ENCODE measurements around the gene GOLPH3. TPM values are rescaled to one million over a fixed set of nuclear protein-coding genes. Genes with fewer than 3 reads are reported as not detected.

The GOLPH3 gene
- total RNA-seq, 1 experiment from 2014 or later = 98.7 TPM

GRCh38 chr5:32132757-32133156 is 41.4 kb downstream of the GOLPH3 start:
- Mint-ChIP-seq H3K27me3 (ENCODE audit: low read depth) (no peaks in the 10 kb centered on the region), H3K27ac (peak overlapping the region in 1 of 3 experiments; percentile 32; a peak in 1 of 7 replicates), H3K4me3 (no peak overlapping the region), H3K9me3 (no peaks in the 10 kb centered on the region), H3K4me1 (peaks cover 8% of the 10 kb centered on the region in 2 experiments), H3K36me3 (ENCODE audit: insufficient read depth in 1 of 3, low read depth in 3 of 3) (peaks cover 9 to 31% (median 27%) of the 10 kb centered on the region in 3 experiments; a peak in 6 of 7 replicates)
- Histone ChIP-seq H2AFZ (ENCODE audit: low read length) (no peak overlapping the region), H2BK20ac (ENCODE audit: low read depth, low read length, poor library complexity, severe bottlenecking) (no peak overlapping the region), H3K14ac (ENCODE audit: insufficient read depth, low read length) (no peak overlapping the region), H2BK12ac (ENCODE audit: insufficient read length, low read depth, low read length) (no peak overlapping the region), H2BK15ac (ENCODE audit: low read depth, low read length) (no peak overlapping the region), H3K4me2 (ENCODE audit: insufficient read depth, insufficient read length, low read length) (no peak overlapping the region), H3K79me2 (ENCODE audit: insufficient read depth, low read length) (peaks cover 2% of the 10 kb centered on the region; the same call in 1 of the 2 replicates), H3K27ac (ENCODE audit: insufficient read length, low read depth, low read length) (no peak overlapping the region), H3K27me3 (ENCODE audit: insufficient read depth, low read length) (no peaks in the 10 kb centered on the region; the same call in 1 of the 2 replicates), H3K9me3 (ENCODE audit: control insufficient read depth, low read depth, low read length) (no peaks in the 10 kb centered on the region), H4K5ac (ENCODE audit: insufficient read length, low read depth, low read length) (no peak overlapping the region), H4K91ac (ENCODE audit: insufficient read length, low read depth, low read length) (no peak overlapping the region), H3K56ac (ENCODE audit: insufficient read length, low read depth, low read length) (no peak overlapping the region), H3K4ac (ENCODE audit: low read depth, low read length) (no peak overlapping the region), H3K23ac (ENCODE audit: insufficient read length, low read depth, low read length) (no peak overlapping the region), H2BK5ac (ENCODE audit: insufficient read length, low read length) (no peak overlapping the region), H3K79me1 (ENCODE audit: insufficient read depth, low read depth, low read length, poor library complexity, severe bottlenecking) (peaks cover under 1% of the 10 kb centered on the region), H3K23me2 (ENCODE audit: insufficient read length, low read depth, low read length, poor library complexity, severe bottlenecking) (no peaks in the 10 kb centered on the region), H3K9ac (ENCODE audit: extremely low read depth, insufficient read length, low read length) (no peak overlapping the region), H4K20me1 (ENCODE audit: control insufficient read depth, insufficient read depth, insufficient read length) (no peaks in the 10 kb centered on the region), H3T11ph (ENCODE audit: low read length) (no peak overlapping the region), H2BK120ac (ENCODE audit: low read depth, low read length, poor library complexity, severe bottlenecking) (no peak overlapping the region), H3K4me1 (ENCODE audit: insufficient read depth, low read length) (no peaks in the 10 kb centered on the region), H3K18ac (ENCODE audit: insufficient read length, low read depth, low read length) (no peak overlapping the region), H2AK5ac (ENCODE audit: insufficient read length, low read length) (no peak overlapping the region), H4K8ac (replicated peaks; ENCODE audit: insufficient read length, low read depth, low read length) (no peak overlapping the region)
- no peak for TF ChIP-seq CTCF (conservative IDR thresholded peaks at IDR 0.05)
- DNase-seq = no peak

Data from H9 (cell line).